DMS114 treated with DMSO at 0.1 percent for 48 hours (cell line): ENCODE data around the gene ZNF668.
A peak's percentile ranks its signal among the peaks of the same experiment; 100 is the strongest.
"Not testable (repeated sequence)": the region's sequence is repeated elsewhere in the genome, so short reads cannot be mapped to it uniquely, and the experiment has no call there.

ENCODE experiments used
- DNase-seq: peaks from one replicate; lab custom pipeline; 2025; ENCODE audit not compliant: unreplicated experiment; lab: John Stamatoyannopoulos, UW

Gene ZNF668

GRCh38 chr16:31100876-31101641 lies 27.0 kb upstream of the ZNF668 start:
- not testable (repeated sequence) for DNase-seq

GRCh38 chr16:31099860-31100638 lies 26.0 kb upstream of the ZNF668 start:
- DNase-seq, result no peak

GRCh38 chr16:31094424-31095120 lies 20.5 kb upstream of the ZNF668 start, which contains the start of gene VKORC1:
TSS of gene VKORC1 (minus strand) at chr16:31094797. CDS start at chr16:31094729, 68 bp downstream.
- DNase-seq, result peak; percentile 95

- DNase-seq, result no peak
These were observed 20.0 kb upstream of the ZNF668 start for GRCh38 chr16:31094088-31094423.

- DNase-seq, result no peak
These were observed 19.2 kb upstream of the ZNF668 start for GRCh38 chr16:31093132-31093703.

DNA sequence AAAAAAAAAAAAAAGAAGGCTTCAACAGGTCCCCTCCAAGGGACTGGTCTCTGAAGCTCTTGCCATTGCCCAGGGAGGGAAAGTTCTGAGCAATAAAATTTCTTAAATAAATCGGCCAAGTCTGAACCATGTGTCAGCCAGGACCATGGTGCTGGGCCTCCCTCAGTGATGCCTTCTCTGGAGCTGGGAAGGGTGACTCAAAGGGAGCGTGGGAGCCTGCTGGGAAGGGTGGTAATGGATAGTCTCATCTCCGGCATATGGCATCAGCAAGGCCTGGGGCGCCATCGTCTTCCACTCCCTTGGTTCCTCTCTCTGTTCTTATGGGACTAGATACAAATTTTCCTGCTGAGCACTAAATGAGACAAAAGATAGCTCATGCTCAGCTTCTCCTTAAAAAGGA lies 18.3 kb upstream of the ZNF668 start:
- DNase-seq, result no peak

DNA sequence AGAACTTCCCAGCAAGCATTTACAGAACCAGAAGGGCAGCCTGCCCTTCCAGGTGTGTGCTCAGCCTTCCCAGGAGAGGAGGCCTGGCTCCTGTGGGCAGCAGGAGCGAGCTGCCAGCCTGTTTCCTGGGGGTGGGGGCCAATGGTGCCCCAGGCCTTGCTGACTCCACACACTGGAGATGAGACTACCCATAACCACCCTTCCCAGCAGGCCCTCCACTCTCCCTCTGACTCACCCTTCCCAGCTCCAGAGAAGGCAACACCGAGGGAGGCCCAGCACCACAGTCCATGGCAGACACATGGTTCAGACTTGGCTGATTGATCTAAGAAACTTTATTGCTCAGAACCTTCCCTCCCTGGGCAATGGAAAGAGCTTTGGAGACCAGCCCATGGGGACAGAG lies 16.5 kb upstream of the ZNF668 start:
- DNase-seq, result no peak

DNA sequence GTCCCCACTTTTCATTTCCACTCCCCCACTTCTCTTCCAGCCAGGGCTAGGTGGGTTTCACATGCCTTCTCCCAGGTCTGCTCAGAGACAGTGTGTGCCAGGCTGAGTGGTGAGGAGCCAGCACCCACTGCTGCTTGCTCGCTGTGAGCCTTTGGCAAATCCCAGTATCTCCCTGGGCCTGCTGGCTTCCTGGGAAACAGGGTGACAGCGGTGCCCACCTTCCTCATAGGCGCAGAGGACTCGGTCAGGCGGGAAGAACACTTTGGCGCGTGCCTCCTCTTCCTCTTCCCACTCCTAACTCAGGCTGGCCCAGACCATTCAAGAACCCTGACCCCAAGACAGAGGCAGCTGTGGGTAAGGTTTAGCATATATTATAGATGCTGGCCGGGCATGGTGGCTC lies 15.2 kb upstream of the ZNF668 start:
- no peak for DNase-seq

- no peak for DNase-seq
These were observed 14.6 kb upstream of the ZNF668 start, which contains the start of gene PRSS53 for GRCh38 chr16:31088459-31089183. TSS of gene PRSS53 (minus strand) at chr16:31088943. CDS start at chr16:31088809, 134 bp downstream.

DNA sequence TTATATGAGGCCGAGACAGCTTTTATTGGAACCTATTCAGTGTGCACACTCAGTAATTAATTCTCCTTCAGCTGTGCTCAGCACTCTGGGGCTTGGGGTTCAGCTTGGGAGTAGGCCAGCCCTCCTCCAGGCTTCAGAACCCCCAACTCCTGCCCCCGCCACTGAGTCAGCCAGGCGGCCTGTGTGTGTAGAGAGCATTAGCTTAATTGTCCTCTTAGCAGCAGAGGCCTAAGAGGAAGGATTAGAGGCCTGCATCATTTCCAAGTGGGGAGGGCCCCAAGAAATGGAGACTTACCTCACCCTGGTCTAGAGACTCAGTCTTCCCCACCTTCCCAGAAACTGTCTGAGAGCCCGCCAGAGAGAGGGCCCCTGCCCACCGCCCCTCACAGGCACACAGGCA lies 13.9 kb upstream of the ZNF668 start:
- no peak for DNase-seq

DNA sequence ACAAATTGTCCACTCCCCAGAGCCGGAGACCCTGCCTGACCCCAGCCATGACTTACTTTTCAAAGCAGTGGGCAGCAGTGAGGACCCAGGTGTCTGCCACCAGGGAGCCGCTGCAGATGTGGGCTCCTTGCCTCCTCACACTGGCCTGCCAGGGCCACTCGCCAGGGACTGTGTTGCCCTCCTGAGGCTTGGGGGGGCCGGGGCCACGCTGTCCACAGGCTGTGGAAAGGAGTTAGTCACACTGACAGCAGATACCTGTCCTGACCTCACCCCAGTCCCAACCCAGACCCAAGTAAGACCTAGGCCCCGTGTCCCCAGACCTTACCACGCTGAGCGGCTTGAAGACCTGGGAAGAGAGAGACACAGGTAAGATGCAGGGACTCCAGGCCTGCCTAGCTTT lies 13.4 kb upstream of the ZNF668 start:
- DNase-seq, result no peak

- no peak for DNase-seq
These were observed 12.5 kb upstream of the ZNF668 start for GRCh38 chr16:31086629-31086906.

DNA sequence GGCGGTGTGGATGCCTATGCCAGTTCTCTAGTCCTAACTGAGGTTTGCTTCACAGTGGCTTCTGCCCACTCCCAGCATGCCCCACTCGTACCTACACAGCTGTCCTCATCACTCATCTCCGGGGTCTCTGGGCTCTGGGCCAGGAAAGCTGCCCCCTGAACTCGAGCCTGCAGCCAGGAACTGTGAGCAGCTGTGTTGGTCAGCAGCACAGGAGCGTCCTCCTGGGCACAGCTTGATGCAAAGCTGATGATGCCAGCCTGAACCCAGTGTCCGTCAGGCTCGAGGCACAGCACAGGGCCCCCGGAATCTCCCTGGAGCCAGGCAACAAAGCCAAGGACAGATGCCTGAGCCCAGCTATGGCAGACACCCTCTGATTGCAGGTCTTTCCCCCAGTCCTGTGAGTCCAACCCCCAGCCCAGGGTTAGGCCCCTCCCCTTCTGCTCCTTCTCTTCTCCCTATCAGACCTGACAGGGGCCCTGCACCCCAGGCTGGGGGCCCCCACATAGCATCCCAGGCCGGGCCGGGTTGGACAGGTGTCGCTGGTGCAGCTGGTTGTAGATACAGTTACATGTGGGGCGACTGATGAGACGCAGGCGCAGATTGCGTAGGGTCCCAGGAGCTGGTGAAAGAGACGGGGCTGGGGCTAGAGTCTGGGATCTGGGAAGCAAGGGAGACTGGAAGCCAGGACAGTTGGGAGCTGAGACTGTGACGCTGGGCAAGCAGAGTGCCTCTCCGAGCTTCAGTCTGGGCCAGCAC lies 12.0 kb upstream of the ZNF668 start:
- no peak for DNase-seq

DNA sequence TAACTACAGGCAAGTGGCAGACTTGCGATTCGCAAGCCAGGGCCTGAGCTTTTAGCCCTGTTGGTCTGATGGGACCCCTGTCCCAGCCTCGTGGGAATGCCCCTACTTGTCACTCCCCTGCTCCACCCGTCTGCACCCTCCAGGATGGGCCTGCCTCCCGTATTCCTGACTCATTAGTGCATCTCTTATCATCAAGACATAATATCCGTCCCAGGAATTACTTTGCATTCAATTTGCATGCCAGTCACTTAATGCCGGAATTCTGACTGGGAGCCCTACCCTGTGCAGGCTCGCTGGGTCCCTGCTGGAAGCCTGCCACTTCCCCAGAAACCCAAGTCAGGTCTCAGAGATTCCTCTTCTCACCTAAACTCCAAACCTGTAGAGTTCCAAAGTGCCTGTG lies 11.4 kb upstream of the ZNF668 start:
- no peak for DNase-seq

DNA sequence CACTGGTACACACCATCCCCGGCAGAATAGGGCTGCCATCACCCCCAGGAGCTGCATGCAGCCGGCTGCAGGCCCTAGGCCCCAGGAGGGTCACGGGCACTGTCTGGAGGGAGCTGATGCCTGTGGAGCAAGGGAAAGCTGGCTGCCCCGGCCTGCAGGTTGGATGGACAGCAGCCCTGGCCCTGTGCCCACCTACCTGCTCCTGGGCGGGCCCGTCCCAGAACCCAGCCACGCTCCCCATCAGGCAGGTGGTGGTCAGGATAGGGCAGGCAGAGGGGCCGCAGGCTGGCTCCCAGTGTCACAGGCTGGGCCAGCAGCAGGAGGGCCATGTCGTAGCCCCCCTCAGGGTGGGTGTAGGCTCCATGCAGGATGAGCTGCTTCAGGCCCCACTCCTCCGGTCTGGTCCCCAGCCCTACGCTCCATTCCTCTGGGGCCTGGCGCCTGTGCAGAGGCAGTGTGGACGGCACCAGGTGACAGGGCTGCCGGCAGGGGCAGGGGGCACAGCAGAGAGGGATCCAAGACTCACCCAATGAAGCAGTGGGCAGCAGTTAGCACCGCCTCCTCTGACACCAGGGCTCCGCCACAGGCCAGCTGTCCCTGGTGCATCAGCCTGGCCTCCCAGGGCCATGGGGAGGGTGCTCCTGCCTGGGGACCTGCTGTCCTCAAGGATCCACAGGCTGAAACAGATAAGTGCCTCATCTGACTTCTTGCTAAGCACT lies 10.7 kb upstream of the ZNF668 start:
- no peak for DNase-seq

GRCh38 chr16:31083981-31084380 lies 9.9 kb upstream of the ZNF668 start:
- DNase-seq, result no peak

DNA sequence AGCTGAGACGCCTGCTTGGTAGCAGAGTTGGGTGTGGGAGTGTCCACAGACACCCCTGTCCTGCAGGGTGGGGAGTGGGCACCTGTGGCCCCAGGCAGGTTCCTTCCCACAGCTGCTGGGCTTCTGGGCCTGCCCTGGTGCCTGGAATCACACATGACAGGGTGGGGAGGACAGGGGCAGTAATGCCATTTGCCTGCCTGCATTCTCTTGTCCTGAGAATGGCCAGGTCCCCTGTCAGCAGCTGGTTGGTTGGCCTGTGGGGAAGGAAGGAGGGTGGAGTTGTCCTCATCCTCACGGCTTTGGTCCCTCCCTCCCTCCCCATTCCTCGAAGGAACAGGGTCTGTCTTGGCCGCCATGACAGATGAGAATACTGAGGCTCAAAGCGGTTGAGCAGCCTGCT lies 9.5 kb upstream of the ZNF668 start:
- DNase-seq, result no peak

DNA sequence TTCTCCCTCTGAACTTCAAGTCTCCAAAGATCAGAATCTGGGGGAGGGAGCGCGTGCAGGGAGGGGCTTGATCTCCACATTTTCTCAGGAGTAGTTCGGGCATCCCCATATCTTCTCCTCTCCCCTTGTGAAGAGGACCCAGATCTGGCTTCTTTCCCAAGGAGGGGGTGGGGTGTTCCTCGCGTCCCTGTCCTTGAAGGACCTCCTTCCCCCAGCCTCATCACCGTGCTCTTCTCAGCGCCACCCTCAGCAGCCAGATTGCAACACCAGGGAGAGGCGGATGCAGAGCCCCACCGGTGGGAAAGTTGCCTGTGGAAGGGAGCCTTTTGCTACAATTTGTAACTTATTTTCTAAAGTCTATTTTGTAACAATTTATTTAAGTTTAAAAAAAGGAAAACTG lies 9.0 kb upstream of the ZNF668 start:
- DNase-seq, result no peak

DNA sequence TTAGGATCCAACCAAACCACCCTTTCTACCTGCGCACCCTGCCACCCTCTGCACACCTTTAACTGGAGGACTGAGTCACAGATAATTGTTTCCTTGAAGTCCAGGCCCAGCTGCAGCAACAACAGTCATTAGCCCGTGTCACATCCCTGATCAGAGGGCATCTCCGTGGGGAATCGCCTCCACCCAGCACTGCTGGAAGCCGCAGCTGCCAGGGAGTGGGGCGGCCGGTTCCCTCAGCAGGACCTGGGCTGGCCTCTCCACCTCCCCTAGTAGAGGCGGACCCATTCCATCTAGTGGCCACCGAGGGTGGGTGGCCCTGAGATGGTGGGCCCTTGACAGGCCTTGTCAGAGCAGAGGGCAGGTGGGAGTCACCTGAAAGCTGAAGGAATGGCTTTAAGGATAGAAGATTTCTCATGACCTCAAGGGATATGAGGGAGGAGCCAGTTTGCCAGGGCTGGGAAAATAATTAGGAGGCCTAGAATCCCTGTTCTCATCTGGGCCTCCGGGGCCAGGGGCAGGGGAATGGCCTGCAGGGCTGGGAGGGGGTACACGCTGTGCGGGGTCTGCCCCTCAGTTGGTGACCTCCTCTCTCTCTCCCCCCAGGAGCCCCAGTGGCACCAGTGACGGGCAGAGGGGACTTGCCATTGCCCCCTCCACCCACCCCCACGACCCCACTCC lies 8.5 kb upstream of the ZNF668 start:
- DNase-seq, result no peak
